Measurements from ENCODE around the gene KIF13A.

GRCh38 chr6:17945111-17945510 lies 42.3 kb downstream of the KIF13A start:
- TF ChIP-seq POLR2A (IDR thresholded peaks at IDR 0.05): no peak
- no peak for TF ChIP-seq CTCF (IDR thresholded peaks at IDR 0.05 in 8 of 11, conservative IDR thresholded peaks at IDR 0.05 in 3 of 11)

Data from spleen (tissue), 7 donors.